WTC11 (cell line): ENCODE measurements around the gene FGF5.
"Not testable (repeated sequence)": the region's sequence is repeated elsewhere in the genome, so short reads cannot be mapped to it uniquely, and the experiment has no call there.

Source experiments
- CTCF ChIP-seq: fragments of 200-600 bp; IDR thresholded peaks from 2 replicates; pipeline ENCODE4 v1.8.0; 2022; ENCODE audit warnings: antibody characterized with exemption
- E2F1 ChIP-seq: sonication (generic); formaldehyde crosslinking; IDR thresholded peaks from 2 replicates; pipeline ENCODE4 v1.8.0; 2022; ENCODE audit warnings: mild to moderate bottlenecking, missing genetic modification reagents
- ELF4 ChIP-seq: sonication (generic); formaldehyde crosslinking; IDR thresholded peaks from 2 replicates; pipeline ENCODE4 v1.8.1; 2022; ENCODE audit warnings: low read depth, mild to moderate bottlenecking, moderate library complexity, missing genetic modification reagents
- GABPB1 ChIP-seq: sonication (generic); formaldehyde crosslinking; IDR thresholded peaks from 2 replicates; pipeline ENCODE4 v1.8.1; 2023; ENCODE audit warnings: mild to moderate bottlenecking, missing genetic modification reagents
- MAX ChIP-seq: sonication (generic); formaldehyde crosslinking; IDR thresholded peaks from 2 replicates; pipeline ENCODE4 v1.8.0; 2022; ENCODE audit warnings: mild to moderate bottlenecking, missing genetic modification reagents
- NR2C2 ChIP-seq: sonication (generic); formaldehyde crosslinking; IDR thresholded peaks from 2 replicates; pipeline ENCODE4 v1.8.0; 2022; ENCODE audit warnings: mild to moderate bottlenecking, missing genetic modification reagents
- SMAD4 ChIP-seq: sonication (generic); formaldehyde crosslinking; IDR thresholded peaks from 2 replicates; pipeline ENCODE4 v1.8.0; 2022; ENCODE audit warnings: mild to moderate bottlenecking, missing genetic modification reagents
- ZBTB43 ChIP-seq: sonication (generic); formaldehyde crosslinking; IDR thresholded peaks from 2 replicates; pipeline ENCODE4 v1.8.1; 2023; ENCODE audit warnings: mild to moderate bottlenecking, missing genetic modification reagents
- TF ChIP-seq, protein P1 (sequence below): sonication (generic); formaldehyde crosslinking; conservative IDR thresholded peaks from 2 replicates; pipeline ENCODE4 v1.8.1; 2022; ENCODE audit warnings: mild to moderate bottlenecking, missing genetic modification reagents
- TF ChIP-seq, protein P2 (sequence below): sonication (generic); formaldehyde crosslinking; IDR thresholded peaks from 2 replicates; pipeline ENCODE4 v1.8.1; 2023; ENCODE audit warnings: mild to moderate bottlenecking, missing genetic modification reagents, moderate library complexity
- TF ChIP-seq, protein P3 (sequence below): sonication (generic); formaldehyde crosslinking; IDR thresholded peaks from 2 replicates; pipeline ENCODE4 v1.8.1; 2022; ENCODE audit warnings: low read depth, mild to moderate bottlenecking, moderate library complexity, missing genetic modification reagents, borderline replicate concordance
- TF ChIP-seq, protein P4 (sequence below): sonication (generic); formaldehyde crosslinking; IDR thresholded peaks from 2 replicates; pipeline ENCODE4 v1.8.0; 2022; ENCODE audit warnings: mild to moderate bottlenecking, missing genetic modification reagents

DNA sequence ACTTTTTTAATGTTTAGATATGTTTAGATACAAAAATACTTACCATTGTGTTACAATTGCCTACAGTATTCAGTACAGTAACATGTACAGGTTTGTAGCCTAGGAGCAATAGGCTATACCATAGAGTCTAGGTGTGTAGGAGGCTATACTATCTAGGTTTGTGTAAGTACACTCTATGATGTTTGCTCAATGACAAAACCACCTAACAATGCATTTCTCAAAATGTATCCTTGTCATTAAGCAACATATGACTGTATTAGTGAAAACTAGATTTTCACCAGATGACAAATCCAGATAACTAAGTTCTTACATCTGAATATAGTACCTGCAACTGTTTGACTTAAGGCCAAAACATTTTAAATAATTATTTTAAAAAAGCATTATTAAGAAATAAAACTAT, 49.4 kb downstream of the FGF5 start:
- TF ChIP-seq, protein P1, sequence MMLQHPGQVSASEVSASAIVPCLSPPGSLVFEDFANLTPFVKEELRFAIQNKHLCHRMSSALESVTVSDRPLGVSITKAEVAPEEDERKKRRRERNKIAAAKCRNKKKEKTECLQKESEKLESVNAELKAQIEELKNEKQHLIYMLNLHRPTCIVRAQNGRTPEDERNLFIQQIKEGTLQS (CRISPR knock-in tag) = not testable (repeated sequence)
- not testable (repeated sequence) for TF ChIP-seq ZBTB43 (CRISPR knock-in tag); CTCF; MAX; GABPB1 (CRISPR knock-in tag); E2F1 (CRISPR knock-in tag); SMAD4 (CRISPR knock-in tag); ELF4 (CRISPR knock-in tag); NR2C2
- TF ChIP-seq, protein P2, sequence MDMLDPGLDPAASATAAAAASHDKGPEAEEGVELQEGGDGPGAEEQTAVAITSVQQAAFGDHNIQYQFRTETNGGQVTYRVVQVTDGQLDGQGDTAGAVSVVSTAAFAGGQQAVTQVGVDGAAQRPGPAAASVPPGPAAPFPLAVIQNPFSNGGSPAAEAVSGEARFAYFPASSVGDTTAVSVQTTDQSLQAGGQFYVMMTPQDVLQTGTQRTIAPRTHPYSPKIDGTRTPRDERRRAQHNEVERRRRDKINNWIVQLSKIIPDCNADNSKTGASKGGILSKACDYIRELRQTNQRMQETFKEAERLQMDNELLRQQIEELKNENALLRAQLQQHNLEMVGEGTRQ (CRISPR knock-in tag) = not testable (repeated sequence)
- TF ChIP-seq, protein P3, sequence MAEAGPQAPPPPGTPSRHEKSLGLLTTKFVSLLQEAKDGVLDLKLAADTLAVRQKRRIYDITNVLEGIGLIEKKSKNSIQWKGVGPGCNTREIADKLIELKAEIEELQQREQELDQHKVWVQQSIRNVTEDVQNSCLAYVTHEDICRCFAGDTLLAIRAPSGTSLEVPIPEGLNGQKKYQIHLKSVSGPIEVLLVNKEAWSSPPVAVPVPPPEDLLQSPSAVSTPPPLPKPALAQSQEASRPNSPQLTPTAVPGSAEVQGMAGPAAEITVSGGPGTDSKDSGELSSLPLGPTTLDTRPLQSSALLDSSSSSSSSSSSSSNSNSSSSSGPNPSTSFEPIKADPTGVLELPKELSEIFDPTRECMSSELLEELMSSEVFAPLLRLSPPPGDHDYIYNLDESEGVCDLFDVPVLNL = not testable (repeated sequence)
- TF ChIP-seq, protein P4, sequence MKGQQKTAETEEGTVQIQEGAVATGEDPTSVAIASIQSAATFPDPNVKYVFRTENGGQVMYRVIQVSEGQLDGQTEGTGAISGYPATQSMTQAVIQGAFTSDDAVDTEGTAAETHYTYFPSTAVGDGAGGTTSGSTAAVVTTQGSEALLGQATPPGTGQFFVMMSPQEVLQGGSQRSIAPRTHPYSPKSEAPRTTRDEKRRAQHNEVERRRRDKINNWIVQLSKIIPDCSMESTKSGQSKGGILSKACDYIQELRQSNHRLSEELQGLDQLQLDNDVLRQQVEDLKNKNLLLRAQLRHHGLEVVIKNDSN = not testable (repeated sequence)
